ENCODE results near the gene MS4A1.
"Not testable (repeated sequence)": the region's sequence is repeated elsewhere in the genome, so short reads cannot be mapped to it uniquely, and the experiment has no call there.

MS4A1 gene

GRCh38 chr11:60502221-60502775 is 46.7 kb downstream of the MS4A1 start:
- DNase-seq (ENCODE audit: low read depth in 2 of 3, low spot score in 2 of 3) = no peak

- DNase-seq (ENCODE audit: low read depth in 2 of 3, low spot score in 2 of 3) = no peak
Observed at GRCh38 chr11:60504219-60504905, 48.7 kb downstream of the MS4A1 start.

GRCh38 chr11:60509609-60510008 is 54.0 kb downstream of the MS4A1 start:
- not testable (repeated sequence) for DNase-seq (ENCODE audit: low read depth in 2 of 3, low spot score in 2 of 3)

GRCh38 chr11:60510209-60510608 is 54.6 kb downstream of the MS4A1 start:
- not testable (repeated sequence) for DNase-seq (ENCODE audit: low read depth in 2 of 3, low spot score in 2 of 3)

GRCh38 chr11:60511393-60511792 is 55.7 kb downstream of the MS4A1 start:
- no peak for DNase-seq (ENCODE audit: low read depth in 2 of 3, low spot score in 2 of 3)

GRCh38 chr11:60512651-60513225 is 57.1 kb downstream of the MS4A1 start:
- no peak for DNase-seq (ENCODE audit: low read depth in 2 of 3, low spot score in 2 of 3)

GRCh38 chr11:60513496-60514460 is 58.1 kb downstream of the MS4A1 start:
- no peak for DNase-seq (ENCODE audit: low read depth in 2 of 3, low spot score in 2 of 3)

- DNase-seq (ENCODE audit: low read depth in 2 of 3, low spot score in 2 of 3) = no peak
Observed at GRCh38 chr11:60515144-60515855, 59.7 kb downstream of the MS4A1 start, which contains the start of gene MS4A13. Gene MS4A13 (plus strand): TSS chr11:60515392. CDS start chr11:60518084, 2,692 bp downstream.
